H9 (cell line): Measurements from ENCODE around the gene ICOSLG. TPM values are rescaled to one million over a fixed set of nuclear protein-coding genes. Genes with fewer than 3 reads are reported as not detected.
"Not testable (repeated sequence)": the region's sequence is repeated elsewhere in the genome, so short reads cannot be mapped to it uniquely, and the experiment has no call there.

Experiments
- DNase-seq: peaks from one replicate; pipeline ENCODE4 v3.0.0-alpha.2; 2017
- H2AFZ ChIP-seq: one replicate; pipeline ENCODE4 v1.6.1; 2013; ENCODE audit warnings: mild to moderate bottlenecking, low read length, control low read depth, moderate library complexity
- H2AK5ac ChIP-seq: 2 replicates; pipeline ENCODE4 v1.6.1; 2013; ENCODE audit warnings: low read length, control low read depth, mixed read lengths; ENCODE audit not compliant: insufficient read length
- H2BK120ac ChIP-seq: one replicate; pipeline ENCODE4 v1.6.1; 2013; ENCODE audit warnings: low read depth, mild to moderate bottlenecking, low read length, control low read depth, inconsistent platforms; ENCODE audit not compliant: poor library complexity, severe bottlenecking
- H2BK12ac ChIP-seq: 2 replicates; pipeline ENCODE4 v1.6.1; 2013; ENCODE audit warnings: low read length, control low read depth, mixed read lengths, low read depth; ENCODE audit not compliant: insufficient read length
- H2BK15ac ChIP-seq: 2 replicates; pipeline ENCODE4 v1.6.1; 2013; ENCODE audit warnings: low read depth, low read length, control low read depth
- H2BK20ac ChIP-seq: one replicate; pipeline ENCODE4 v1.6.1; 2013; ENCODE audit warnings: low read depth, mild to moderate bottlenecking, low read length, control low read depth, inconsistent platforms; ENCODE audit not compliant: poor library complexity, severe bottlenecking
- H2BK5ac ChIP-seq: 2 replicates; pipeline ENCODE4 v1.6.1; 2013; ENCODE audit warnings: low read length, control low read depth, mixed read lengths; ENCODE audit not compliant: insufficient read length
- H3K14ac ChIP-seq: 2 replicates; pipeline ENCODE4 v1.6.1; 2013; ENCODE audit warnings: low read length, control low read depth; ENCODE audit not compliant: insufficient read depth
- H3K18ac ChIP-seq: 2 replicates; pipeline ENCODE4 v1.6.1; 2013; ENCODE audit warnings: low read depth, mild to moderate bottlenecking, mixed read lengths, low read length, control low read depth; ENCODE audit not compliant: insufficient read length
- H3K23ac ChIP-seq: 2 replicates; pipeline ENCODE4 v1.6.1; 2013; ENCODE audit warnings: low read length, control low read depth, mixed read lengths, low read depth; ENCODE audit not compliant: insufficient read length
- H3K23me2 ChIP-seq: 2 replicates; pipeline ENCODE4 v1.6.1; 2013; ENCODE audit warnings: low read depth, mild to moderate bottlenecking, mixed read lengths, low read length, control low read depth; ENCODE audit not compliant: insufficient read length, poor library complexity, severe bottlenecking
- H3K27ac ChIP-seq: 2 replicates; pipeline ENCODE4 v1.5.1; 2013; ENCODE audit warnings: low read length, control low read depth, mixed read lengths, low read depth; ENCODE audit not compliant: insufficient read length
- H3K27me3 ChIP-seq: 2 replicates; pipeline ENCODE4 v1.6.1; 2013; ENCODE audit warnings: low read length, control low read depth, inconsistent platforms; ENCODE audit not compliant: insufficient read depth
- H3K4ac ChIP-seq: 2 replicates; pipeline ENCODE4 v1.6.1; 2013; ENCODE audit warnings: low read depth, mild to moderate bottlenecking, control low read depth, inconsistent platforms, low read length, moderate library complexity
- H3K4me1 ChIP-seq: 2 replicates; pipeline ENCODE4 v1.6.1; 2013; ENCODE audit warnings: low read length, control low read depth, inconsistent platforms; ENCODE audit not compliant: insufficient read depth
- H3K4me2 ChIP-seq: 2 replicates; pipeline ENCODE4 v1.6.1; 2013; ENCODE audit warnings: low read length, control low read depth, mixed read lengths; ENCODE audit not compliant: insufficient read length, insufficient read depth
- H3K56ac ChIP-seq: 2 replicates; pipeline ENCODE4 v1.6.1; 2013; ENCODE audit warnings: low read depth, mild to moderate bottlenecking, mixed read lengths, low read length, control low read depth; ENCODE audit not compliant: insufficient read length
- H3K79me1 ChIP-seq: 2 replicates; pipeline ENCODE4 v1.6.1; 2013; ENCODE audit warnings: low read depth, mild to moderate bottlenecking, moderate library complexity, low read length, control low read depth, inconsistent platforms; ENCODE audit not compliant: insufficient read depth, poor library complexity, severe bottlenecking
- H3K79me2 ChIP-seq: 2 replicates; pipeline ENCODE4 v1.6.1; 2013; ENCODE audit warnings: low read length, control low read depth, inconsistent platforms; ENCODE audit not compliant: insufficient read depth
- H3K9ac ChIP-seq: 2 replicates; pipeline ENCODE4 v1.6.1; 2013; ENCODE audit warnings: low read length, control low read depth, mixed read lengths; ENCODE audit not compliant: insufficient read length; ENCODE audit errors: extremely low read depth
- H3K9me3 ChIP-seq: one replicate; pipeline ENCODE4 v1.6.1; 2013; ENCODE audit warnings: low read depth, low read length, inconsistent platforms; ENCODE audit not compliant: control insufficient read depth
- H3T11ph ChIP-seq: one replicate; pipeline ENCODE4 v1.6.1; 2013; ENCODE audit warnings: mild to moderate bottlenecking, low read length, control low read depth, inconsistent platforms
- H4K20me1 ChIP-seq: one replicate; pipeline ENCODE4 v1.6.1; 2013; ENCODE audit not compliant: control insufficient read depth, insufficient read length, insufficient read depth
- H4K5ac ChIP-seq: 2 replicates; pipeline ENCODE4 v1.6.1; 2013; ENCODE audit warnings: low read depth, mild to moderate bottlenecking, mixed read lengths, low read length, control low read depth; ENCODE audit not compliant: insufficient read length
- H4K8ac ChIP-seq: replicated peaks from 2 replicates; pipeline ENCODE4 v1.6.1; 2013; ENCODE audit warnings: low read length, control low read depth, mixed read lengths, low read depth; ENCODE audit not compliant: insufficient read length
- H4K91ac ChIP-seq: 2 replicates; pipeline ENCODE4 v1.6.1; 2013; ENCODE audit warnings: low read depth, mild to moderate bottlenecking, moderate library complexity, mixed read lengths, low read length, control low read depth; ENCODE audit not compliant: insufficient read length
- H3K27ac Mint-ChIP-seq, 3 experiments: 2 replicates in 2 of 3; 3 replicates in 1 of 3; pipeline ENCODE4 v1.8.0; 2020 to 2021; ENCODE audit warnings: mixed read lengths in 3 of 3, mild to moderate bottlenecking in 1 of 3, moderate library complexity in 1 of 3
- H3K27me3 Mint-ChIP-seq: 2 replicates; pipeline ENCODE4 v1.8.0; 2021; ENCODE audit warnings: low read depth, mild to moderate bottlenecking, moderate library complexity, mixed read lengths
- H3K36me3 Mint-ChIP-seq, 3 experiments: 2 replicates in 2 of 3; 3 replicates in 1 of 3; pipeline ENCODE4 v1.8.0; 2020 to 2021; ENCODE audit warnings: low read depth in 3 of 3, mixed read lengths in 3 of 3; ENCODE audit not compliant: insufficient read depth in 1 of 3
- H3K4me1 Mint-ChIP-seq, 2 experiments: 2 replicates each; pipeline ENCODE4 v1.8.0; 2020; ENCODE audit warnings: mixed read lengths in 2 of 2
- H3K4me3 Mint-ChIP-seq, 2 experiments: 2 replicates in 1 of 2; 3 replicates in 1 of 2; pipeline ENCODE4 v1.8.0; 2020 to 2021; ENCODE audit warnings: mild to moderate bottlenecking in 2 of 2, mixed read lengths in 2 of 2, moderate library complexity in 1 of 2
- H3K9me3 Mint-ChIP-seq, 2 experiments: 2 replicates in 1 of 2; 3 replicates in 1 of 2; pipeline ENCODE4 v1.8.0; 2020; ENCODE audit warnings: mild to moderate bottlenecking in 2 of 2, mixed read lengths in 2 of 2, moderate library complexity in 1 of 2
- WGBS: extraction: QIAGEN DNeasy Blood & Tissue Kit; methylation state at CpG from one replicate; pipeline ENCODE4 v1.1.7; 2013; ENCODE audit warnings: missing lambda C conversion rate, low lambda C conversion rate, mixed read lengths; ENCODE audit not compliant: insufficient read length; ENCODE audit errors: extremely low coverage; 5-methylcytosine and 5-hydroxymethylcytosine counted together
- total RNA-seq: library from RNA; stranded (reverse); gene quantifications from 2 replicates; pipeline ENCODE4 v1.2.1, GENCODE V29; 2021

ICOSLG gene
- total RNA-seq, 1 experiment from 2014 or later = 6.8 TPM

DNA sequence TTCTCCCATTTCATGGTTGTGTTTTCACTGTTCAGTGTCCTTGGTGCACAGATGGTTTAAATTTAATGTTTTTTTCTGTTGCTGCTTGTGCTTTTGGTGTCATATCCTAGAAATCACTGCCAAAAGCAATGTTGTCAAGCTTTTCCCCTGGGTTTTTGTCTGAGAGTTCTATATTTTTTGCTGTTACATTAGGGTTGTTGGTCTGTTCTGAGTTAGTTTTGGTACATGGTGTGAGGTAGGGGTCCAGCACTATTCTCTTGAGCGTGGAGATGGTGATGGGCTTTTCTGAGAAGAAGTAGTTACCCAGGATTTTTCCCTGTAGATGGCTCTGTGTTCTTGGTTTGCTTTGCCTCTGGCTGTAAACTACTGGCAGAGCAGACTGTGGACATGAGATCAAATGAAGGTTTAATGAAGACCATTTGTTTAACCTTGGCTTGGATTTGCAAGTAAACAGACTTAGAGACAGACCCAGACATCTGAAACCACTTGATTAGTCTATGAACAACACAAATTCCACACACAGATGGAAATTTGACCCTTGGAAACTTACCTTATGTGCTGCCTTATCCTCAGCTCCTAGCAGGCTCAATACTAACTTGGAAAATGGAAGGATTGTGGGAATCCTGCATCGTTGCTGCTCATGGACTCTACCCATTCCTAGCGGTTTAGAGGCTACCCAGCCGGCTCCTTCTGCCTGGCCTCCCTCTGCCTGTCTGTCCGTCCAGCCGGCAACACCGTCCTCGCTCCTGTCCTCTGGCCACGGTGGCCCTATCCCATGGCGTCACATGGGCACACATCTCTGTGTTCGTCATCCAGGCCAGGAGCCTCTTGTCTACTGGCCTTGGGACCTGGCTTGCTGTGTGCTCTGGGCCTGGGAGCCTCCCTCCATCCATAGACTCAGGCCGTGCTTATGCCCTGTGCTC, 50.1 kb downstream of the ICOSLG start:
- H4K20me1 ChIP-seq, H4K8ac ChIP-seq, H3K23me2 ChIP-seq, H3K4me3 Mint-ChIP-seq, H3K9ac ChIP-seq, H2AK5ac ChIP-seq, H2BK20ac ChIP-seq, H3T11ph ChIP-seq, H3K4me1 Mint-ChIP-seq, DNase-seq, H3K4me2 ChIP-seq, H2AFZ ChIP-seq, H3K56ac ChIP-seq, H2BK12ac ChIP-seq, H3K18ac ChIP-seq, H3K27me3 ChIP-seq, H3K27ac Mint-ChIP-seq, H3K4ac ChIP-seq, H3K4me1 ChIP-seq, H3K79me1 ChIP-seq, H3K36me3 Mint-ChIP-seq, H3K27me3 Mint-ChIP-seq, H3K79me2 ChIP-seq, H3K27ac ChIP-seq, H3K9me3 Mint-ChIP-seq, H2BK15ac ChIP-seq, H2BK120ac ChIP-seq, H4K91ac ChIP-seq, H4K5ac ChIP-seq, H3K14ac ChIP-seq, H3K9me3 ChIP-seq, H2BK5ac ChIP-seq, H3K23ac ChIP-seq: not testable (repeated sequence)
- WGBS = no CpG with 5 or more reads among the region's 12 CpGs

DNA sequence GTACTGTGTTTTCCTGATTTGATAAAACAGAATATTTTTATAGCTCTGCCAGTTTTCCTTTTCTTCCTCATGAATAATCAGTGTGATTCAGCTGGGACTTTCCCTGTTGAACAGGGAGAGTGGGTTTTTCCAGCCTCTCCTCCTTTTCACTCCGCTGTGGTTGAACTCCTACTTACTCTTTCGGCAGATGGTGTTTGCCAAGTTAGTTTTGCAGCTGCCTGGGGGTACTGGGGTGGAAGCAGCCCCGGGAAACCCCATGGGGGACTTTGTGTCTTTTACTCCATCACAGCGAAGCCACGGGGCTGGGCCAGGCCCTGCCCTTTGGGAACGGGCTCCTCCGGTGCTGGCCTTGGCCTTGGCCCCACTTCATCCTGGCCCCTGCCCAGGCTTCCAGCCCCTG, 55.9 kb downstream of the ICOSLG start:
- H3K27me3 ChIP-seq, H3K4me1 ChIP-seq, H3K27me3 Mint-ChIP-seq, H2BK5ac ChIP-seq, H3K27ac Mint-ChIP-seq, H3K27ac ChIP-seq, H2BK12ac ChIP-seq, H2AFZ ChIP-seq, H3K18ac ChIP-seq, H2AK5ac ChIP-seq, H3K4me2 ChIP-seq, H3K79me1 ChIP-seq, H4K20me1 ChIP-seq, H3K9me3 ChIP-seq, DNase-seq, H4K8ac ChIP-seq, H2BK15ac ChIP-seq, H2BK20ac ChIP-seq, H3K56ac ChIP-seq, H3K14ac ChIP-seq, H3K4me1 Mint-ChIP-seq, H3K9me3 Mint-ChIP-seq, H3K9ac ChIP-seq, H2BK120ac ChIP-seq, H3K4ac ChIP-seq, H3K23me2 ChIP-seq, H3K4me3 Mint-ChIP-seq, H3T11ph ChIP-seq, H4K91ac ChIP-seq, H3K36me3 Mint-ChIP-seq, H3K79me2 ChIP-seq, H3K23ac ChIP-seq, H4K5ac ChIP-seq: not testable (repeated sequence)
- WGBS = no CpG with 5 or more reads among the region's 7 CpGs
